ENCODE results near the gene OBSCN. TPM values are rescaled to one million over a fixed set of nuclear protein-coding genes. Genes with fewer than 3 reads are reported as not detected.

OBSCN gene
- total RNA-seq, 1 donor from 2014 or later, result 5.1 TPM

GRCh38 chr1:228334226-228334935, 126.5 kb downstream of the OBSCN start:
- no peak overlapping the region for H2AFZ ChIP-seq (replicated peaks)
- no peaks in the 10 kb centered on the region for H4K20me1 ChIP-seq (ENCODE audit: low read depth)
- Mint-ChIP-seq H3K27ac (no peak overlapping the region), H3K4me1 (peaks cover 5% of the 10 kb centered on the region), H3K4me3 (no peak overlapping the region), H3K36me3 (peaks cover under 1% of the 10 kb centered on the region), H3K27me3 (ENCODE audit: insufficient read depth, low read depth) (peaks cover 2% of the 10 kb centered on the region), H3K9me3 (no peaks in the 10 kb centered on the region)
- H3K27me3 ChIP-seq, result no peaks in the 10 kb centered on the region
- no peak for DNase-seq (ENCODE audit: low spot score)
- no peak overlapping the region for H3K4me3 ChIP-seq
- H3K36me3 ChIP-seq, result no peaks in the 10 kb centered on the region
- TF ChIP-seq EZH2phosphoT487 (IDR thresholded peaks at IDR 0.05) (no peak), CTCF (IDR thresholded peaks at IDR 0.05) (no peak), EZH2 (IDR thresholded peaks at IDR 0.05) (no peak)
- H3K4me1 ChIP-seq, result no peaks in the 10 kb centered on the region
- no peak overlapping the region for H3K4me2 ChIP-seq
- H3F3A ChIP-seq (ENCODE audit: low read depth), result no peaks in the 10 kb centered on the region
- no peaks in the 10 kb centered on the region for H3K79me2 ChIP-seq (ENCODE audit: low read depth)
- no peak overlapping the region for H3K9ac ChIP-seq
- no peaks in the 10 kb centered on the region for H3K9me3 ChIP-seq (ENCODE audit: low read depth)
- no peak overlapping the region for H3K27ac ChIP-seq

- Histone ChIP-seq H3K79me2 (ENCODE audit: low read depth) (no peaks in the 10 kb centered on the region), H4K20me1 (ENCODE audit: low read depth) (no peaks in the 10 kb centered on the region), H3K9me3 (ENCODE audit: low read depth) (no peaks in the 10 kb centered on the region), H2AFZ (replicated peaks) (no peak overlapping the region), H3K9ac (no peak overlapping the region), H3F3A (ENCODE audit: low read depth) (no peaks in the 10 kb centered on the region), H3K36me3 (no peaks in the 10 kb centered on the region), H3K4me3 (no peak overlapping the region), H3K27ac (no peak overlapping the region), H3K4me1 (no peaks in the 10 kb centered on the region), H3K27me3 (no peaks in the 10 kb centered on the region), H3K4me2 (no peak overlapping the region)
- H3K36me3 Mint-ChIP-seq, result peaks cover 3% of the 10 kb centered on the region
- H3K27me3 Mint-ChIP-seq (ENCODE audit: insufficient read depth, low read depth), result peaks cover 2% of the 10 kb centered on the region
- peaks cover 5% of the 10 kb centered on the region for H3K4me1 Mint-ChIP-seq
- DNase-seq (ENCODE audit: low spot score), result no peak
- TF ChIP-seq CTCF (IDR thresholded peaks at IDR 0.05), result no peak
- no peak for TF ChIP-seq EZH2 (IDR thresholded peaks at IDR 0.05)
- TF ChIP-seq EZH2phosphoT487 (IDR thresholded peaks at IDR 0.05), result no peak
- no peak overlapping the region for H3K4me3 Mint-ChIP-seq
- no peak overlapping the region for H3K27ac Mint-ChIP-seq
- H3K9me3 Mint-ChIP-seq, result no peaks in the 10 kb centered on the region
These were observed 127.1 kb downstream of the OBSCN start for GRCh38 chr1:228334954-228335353.

GRCh38 chr1:228335406-228336307, 127.8 kb downstream of the OBSCN start:
- no peaks in the 10 kb centered on the region for H3K9me3 Mint-ChIP-seq

More at GRCh38 chr1:228335406-228336307, 127.8 kb downstream of the OBSCN start:
- Mint-ChIP-seq H3K27ac (no peak overlapping the region), H3K4me1 (peaks cover 5% of the 10 kb centered on the region), H3K4me3 (no peak overlapping the region), H3K36me3 (peaks cover 3% of the 10 kb centered on the region), H3K27me3 (ENCODE audit: insufficient read depth, low read depth) (peaks cover 2% of the 10 kb centered on the region)
- no peaks in the 10 kb centered on the region for H3K4me1 ChIP-seq
- no peaks in the 10 kb centered on the region for H3K27me3 ChIP-seq
- no peak overlapping the region for H3K27ac ChIP-seq
- no peak overlapping the region for H3K4me2 ChIP-seq
- H3K79me2 ChIP-seq (ENCODE audit: low read depth), result no peaks in the 10 kb centered on the region
- TF ChIP-seq EZH2 (IDR thresholded peaks at IDR 0.05) (no peak), EZH2phosphoT487 (IDR thresholded peaks at IDR 0.05) (no peak), CTCF (IDR thresholded peaks at IDR 0.05) (no peak)
- no peaks in the 10 kb centered on the region for H3K9me3 ChIP-seq (ENCODE audit: low read depth)
- H3K36me3 ChIP-seq, result no peaks in the 10 kb centered on the region
- no peak overlapping the region for H3K4me3 ChIP-seq
- H3K9ac ChIP-seq, result no peak overlapping the region
- no peaks in the 10 kb centered on the region for H4K20me1 ChIP-seq (ENCODE audit: low read depth)
- no peak for DNase-seq (ENCODE audit: low spot score)
- no peak overlapping the region for H2AFZ ChIP-seq (replicated peaks)
- no peaks in the 10 kb centered on the region for H3F3A ChIP-seq (ENCODE audit: low read depth)
